Breast epithelium (tissue), 3 donors: ENCODE results near the gene APOA4.

Source experiments
- POLR2A ChIP-seq: fragments of 450-650 bp; IDR thresholded peaks from one replicate; pipeline ENCODE4 v1.6.1; 2016; ENCODE audit warnings: antibody characterized with exemption, mild to moderate bottlenecking, moderate library complexity
- TF ChIP-seq, protein P1 (sequence below), 3 donors: fragments of 450-650 bp; IDR thresholded peaks; one replicate each; pipeline ENCODE4 v1.5.1; 2016 to 2017; ENCODE audit warnings: antibody characterized with exemption in 3 of 3, mild to moderate bottlenecking in 3 of 3, moderate library complexity in 3 of 3

DNA sequence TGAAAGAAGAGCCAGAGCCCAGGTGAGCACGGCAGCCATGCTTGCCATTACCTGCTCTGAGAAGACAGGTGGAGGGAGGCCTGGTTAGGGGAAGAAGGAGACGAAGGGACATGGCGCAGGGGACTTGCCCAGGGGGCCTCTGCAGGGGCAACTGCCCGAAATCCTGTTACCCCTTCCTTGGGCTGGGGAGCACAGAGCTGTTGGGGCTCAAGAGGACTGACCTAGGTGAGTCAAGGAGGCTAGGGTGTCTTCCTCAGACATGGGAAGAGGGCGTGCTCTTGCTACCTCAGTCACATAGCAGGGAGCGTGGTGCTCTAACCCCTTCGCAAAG lies 31.3 kb downstream of the APOA4 start, which contains the start of gene APOA5:
- no peak for TF ChIP-seq POLR2A
- TF ChIP-seq, protein P1, sequence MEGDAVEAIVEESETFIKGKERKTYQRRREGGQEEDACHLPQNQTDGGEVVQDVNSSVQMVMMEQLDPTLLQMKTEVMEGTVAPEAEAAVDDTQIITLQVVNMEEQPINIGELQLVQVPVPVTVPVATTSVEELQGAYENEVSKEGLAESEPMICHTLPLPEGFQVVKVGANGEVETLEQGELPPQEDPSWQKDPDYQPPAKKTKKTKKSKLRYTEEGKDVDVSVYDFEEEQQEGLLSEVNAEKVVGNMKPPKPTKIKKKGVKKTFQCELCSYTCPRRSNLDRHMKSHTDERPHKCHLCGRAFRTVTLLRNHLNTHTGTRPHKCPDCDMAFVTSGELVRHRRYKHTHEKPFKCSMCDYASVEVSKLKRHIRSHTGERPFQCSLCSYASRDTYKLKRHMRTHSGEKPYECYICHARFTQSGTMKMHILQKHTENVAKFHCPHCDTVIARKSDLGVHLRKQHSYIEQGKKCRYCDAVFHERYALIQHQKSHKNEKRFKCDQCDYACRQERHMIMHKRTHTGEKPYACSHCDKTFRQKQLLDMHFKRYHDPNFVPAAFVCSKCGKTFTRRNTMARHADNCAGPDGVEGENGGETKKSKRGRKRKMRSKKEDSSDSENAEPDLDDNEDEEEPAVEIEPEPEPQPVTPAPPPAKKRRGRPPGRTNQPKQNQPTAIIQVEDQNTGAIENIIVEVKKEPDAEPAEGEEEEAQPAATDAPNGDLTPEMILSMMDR (IDR thresholded peaks at IDR 0.05) = no peak
